SK-N-SH treated with all-trans-retinoic acid at 6 μM for 48 hours (cell line): ENCODE measurements around the gene PCDHA13.

Experiments
- ATAC-seq: fragments of 200-7000 bp; cut with Tn5 transposase; 3 replicates; pipeline ENCODE4 v1.9.1; 2020; ENCODE audit warnings: mild to moderate bottlenecking, moderate library complexity
- ARNTL ChIP-seq: fragments of 450-650 bp; formaldehyde crosslinking; IDR thresholded peaks from 2 replicates; pipeline ENCODE4 v1.5.0; 2020; ENCODE audit warnings: low read depth, mild to moderate bottlenecking, moderate library complexity, borderline replicate concordance
- BACH2 ChIP-seq: fragments of 250-450 bp; sonication (Bioruptor Pico); IDR thresholded peaks from 2 replicates; pipeline ENCODE4 v1.9.0; 2021; ENCODE audit warnings: mild to moderate bottlenecking, borderline replicate concordance
- CSDC2 ChIP-seq: fragments of 250-450 bp; sonication (Bioruptor Pico); IDR thresholded peaks from 2 replicates; pipeline ENCODE4 v1.5.0; 2020; ENCODE audit warnings: mild to moderate bottlenecking, moderate library complexity
- ESRRG ChIP-seq: fragments of 250-450 bp; sonication (Bioruptor Pico); IDR thresholded peaks from 2 replicates; pipeline ENCODE4 v1.6.1; 2021; ENCODE audit warnings: mild to moderate bottlenecking
- GLIS3 ChIP-seq: fragments of 250-450 bp; sonication (Bioruptor Pico); IDR thresholded peaks from 2 replicates; pipeline ENCODE4 v1.5.0; 2020; ENCODE audit warnings: mild to moderate bottlenecking, moderate library complexity
- ISL1 ChIP-seq: fragments of 250-450 bp; sonication (Bioruptor Pico); IDR thresholded peaks from 2 replicates; pipeline ENCODE4 v2.1.2; 2022; ENCODE audit warnings: mild to moderate bottlenecking, moderate library complexity
- OSR1 ChIP-seq: fragments of 250-450 bp; sonication (Bioruptor Pico); IDR thresholded peaks from 2 replicates; pipeline ENCODE4 v1.8.0; 2022; ENCODE audit warnings: moderate library complexity, mild to moderate bottlenecking, inconsistent platforms
- PPARA ChIP-seq: fragments of 250-450 bp; sonication (Bioruptor Pico); IDR thresholded peaks from 2 replicates; pipeline ENCODE4 v1.5.0; 2020; ENCODE audit warnings: mild to moderate bottlenecking, borderline replicate concordance
- RARB ChIP-seq: fragments of 250-450 bp; sonication (Bioruptor Pico); IDR thresholded peaks from 2 replicates; pipeline ENCODE4 v1.8.0; 2021; ENCODE audit warnings: mild to moderate bottlenecking, moderate library complexity
- SNAI2 ChIP-seq: fragments of 250-450 bp; sonication (Bioruptor Pico); IDR thresholded peaks from 2 replicates; pipeline ENCODE4 v1.5.0; 2020; ENCODE audit warnings: mild to moderate bottlenecking, moderate library complexity
- TCF4 ChIP-seq: fragments of 250-450 bp; sonication (Bioruptor Pico); IDR thresholded peaks from 2 replicates; pipeline ENCODE4 v1.8.0; 2021; ENCODE audit warnings: mild to moderate bottlenecking, moderate library complexity, borderline replicate concordance
- TOX ChIP-seq: fragments of 250-450 bp; sonication (Bioruptor Pico); IDR thresholded peaks from 2 replicates; pipeline ENCODE4 v1.8.0; 2021; ENCODE audit warnings: mild to moderate bottlenecking, moderate library complexity, borderline replicate concordance
- ZC3H10 ChIP-seq: fragments of 250-450 bp; sonication (Bioruptor Pico); IDR thresholded peaks from 2 replicates; pipeline ENCODE4 v1.5.1; 2021; ENCODE audit warnings: mild to moderate bottlenecking, moderate library complexity
- ZFP3 ChIP-seq: fragments of 250-450 bp; sonication (Bioruptor Pico); IDR thresholded peaks from 2 replicates; pipeline ENCODE4 v1.5.0; 2020; ENCODE audit warnings: mild to moderate bottlenecking, moderate library complexity
- ZNF565 ChIP-seq: fragments of 450-650 bp; formaldehyde crosslinking; conservative IDR thresholded peaks from 2 replicates; pipeline ENCODE4 v1.5.0; 2020; ENCODE audit warnings: low read depth, mild to moderate bottlenecking, moderate library complexity
- ZNF70 ChIP-seq: fragments of 450-650 bp; formaldehyde crosslinking; IDR thresholded peaks from 2 replicates; pipeline ENCODE4 v1.5.0; 2020; ENCODE audit warnings: mild to moderate bottlenecking, moderate library complexity
- ZNF8 ChIP-seq: fragments of 450-650 bp; formaldehyde crosslinking; IDR thresholded peaks from 2 replicates; pipeline ENCODE4 v1.5.0; 2020; ENCODE audit warnings: mild to moderate bottlenecking, moderate library complexity
- TF ChIP-seq, protein P1 (sequence below): fragments of 250-450 bp; sonication (Bioruptor Pico); IDR thresholded peaks from 2 replicates; pipeline ENCODE4 v1.8.0; 2020; ENCODE audit warnings: mild to moderate bottlenecking, moderate library complexity, borderline replicate concordance
- TF ChIP-seq, protein P2 (sequence below): fragments of 250-450 bp; sonication (Bioruptor Pico); IDR thresholded peaks from 2 replicates; pipeline ENCODE4 v1.5.1; 2020; ENCODE audit warnings: low read depth, mild to moderate bottlenecking, moderate library complexity
- TF ChIP-seq, protein P3 (sequence below): fragments of 250-450 bp; sonication (Bioruptor Pico); IDR thresholded peaks from 2 replicates; pipeline ENCODE4 v1.8.0; 2021; ENCODE audit warnings: low read depth, mild to moderate bottlenecking, moderate library complexity, borderline replicate concordance
- TF ChIP-seq, protein P4 (sequence below): fragments of 250-450 bp; sonication (Bioruptor Pico); IDR thresholded peaks from 2 replicates; pipeline ENCODE4 v1.5.0; 2020; ENCODE audit warnings: mild to moderate bottlenecking, moderate library complexity

PCDHA13 gene

DNA sequence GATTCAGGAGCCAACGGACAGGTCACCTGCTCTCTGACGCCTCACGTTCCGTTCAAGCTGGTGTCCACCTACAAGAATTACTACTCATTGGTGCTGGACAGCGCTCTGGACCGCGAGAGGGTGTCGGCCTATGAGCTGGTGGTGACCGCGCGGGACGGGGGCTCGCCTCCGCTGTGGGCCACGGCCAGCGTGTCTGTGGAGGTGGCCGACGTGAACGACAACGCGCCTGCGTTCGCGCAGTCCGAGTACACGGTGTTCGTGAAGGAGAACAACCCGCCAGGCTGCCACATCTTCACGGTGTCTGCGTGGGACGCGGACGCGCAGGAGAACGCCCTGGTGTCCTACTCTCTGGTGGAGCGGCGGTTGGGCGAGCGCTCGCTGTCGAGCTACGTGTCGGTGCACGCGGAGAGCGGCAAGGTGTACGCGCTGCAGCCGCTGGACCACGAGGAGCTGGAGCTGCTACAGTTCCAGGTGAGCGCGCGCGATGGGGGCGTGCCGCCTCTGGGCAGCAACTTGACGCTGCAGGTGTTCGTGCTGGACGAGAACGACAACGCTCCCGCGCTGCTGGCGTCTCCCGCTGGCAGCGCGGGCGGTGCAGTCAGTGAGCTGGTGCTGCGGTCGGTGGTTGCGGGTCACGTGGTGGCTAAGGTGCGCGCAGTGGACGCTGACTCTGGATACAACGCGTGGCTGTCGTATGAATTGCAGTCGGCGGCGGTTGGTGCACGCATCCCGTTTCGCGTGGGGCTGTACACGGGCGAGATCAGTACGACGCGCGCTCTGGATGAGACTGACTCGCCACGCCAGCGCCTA lies 24.5 kb upstream of the PCDHA13 start:
- ATAC-seq: no peak
- TF ChIP-seq OSR1 (CRISPR knock-in tag): no peak
- no peak for TF ChIP-seq ZC3H10 (CRISPR knock-in tag)
- TF ChIP-seq, protein P1, sequence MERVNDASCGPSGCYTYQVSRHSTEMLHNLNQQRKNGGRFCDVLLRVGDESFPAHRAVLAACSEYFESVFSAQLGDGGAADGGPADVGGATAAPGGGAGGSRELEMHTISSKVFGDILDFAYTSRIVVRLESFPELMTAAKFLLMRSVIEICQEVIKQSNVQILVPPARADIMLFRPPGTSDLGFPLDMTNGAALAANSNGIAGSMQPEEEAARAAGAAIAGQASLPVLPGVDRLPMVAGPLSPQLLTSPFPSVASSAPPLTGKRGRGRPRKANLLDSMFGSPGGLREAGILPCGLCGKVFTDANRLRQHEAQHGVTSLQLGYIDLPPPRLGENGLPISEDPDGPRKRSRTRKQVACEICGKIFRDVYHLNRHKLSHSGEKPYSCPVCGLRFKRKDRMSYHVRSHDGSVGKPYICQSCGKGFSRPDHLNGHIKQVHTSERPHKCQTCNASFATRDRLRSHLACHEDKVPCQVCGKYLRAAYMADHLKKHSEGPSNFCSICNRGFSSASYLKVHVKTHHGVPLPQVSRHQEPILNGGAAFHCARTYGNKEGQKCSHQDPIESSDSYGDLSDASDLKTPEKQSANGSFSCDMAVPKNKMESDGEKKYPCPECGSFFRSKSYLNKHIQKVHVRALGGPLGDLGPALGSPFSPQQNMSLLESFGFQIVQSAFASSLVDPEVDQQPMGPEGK (CRISPR knock-in tag): no peak
- no peak for TF ChIP-seq ESRRG (CRISPR knock-in tag)
- TF ChIP-seq, protein P2, sequence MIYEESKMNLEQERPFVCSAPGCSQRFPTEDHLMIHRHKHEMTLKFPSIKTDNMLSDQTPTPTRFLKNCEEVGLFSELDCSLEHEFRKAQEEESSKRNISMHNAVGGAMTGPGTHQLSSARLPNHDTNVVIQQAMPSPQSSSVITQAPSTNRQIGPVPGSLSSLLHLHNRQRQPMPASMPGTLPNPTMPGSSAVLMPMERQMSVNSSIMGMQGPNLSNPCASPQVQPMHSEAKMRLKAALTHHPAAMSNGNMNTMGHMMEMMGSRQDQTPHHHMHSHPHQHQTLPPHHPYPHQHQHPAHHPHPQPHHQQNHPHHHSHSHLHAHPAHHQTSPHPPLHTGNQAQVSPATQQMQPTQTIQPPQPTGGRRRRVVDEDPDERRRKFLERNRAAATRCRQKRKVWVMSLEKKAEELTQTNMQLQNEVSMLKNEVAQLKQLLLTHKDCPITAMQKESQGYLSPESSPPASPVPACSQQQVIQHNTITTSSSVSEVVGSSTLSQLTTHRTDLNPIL (CRISPR knock-in tag): no peak

DNA sequence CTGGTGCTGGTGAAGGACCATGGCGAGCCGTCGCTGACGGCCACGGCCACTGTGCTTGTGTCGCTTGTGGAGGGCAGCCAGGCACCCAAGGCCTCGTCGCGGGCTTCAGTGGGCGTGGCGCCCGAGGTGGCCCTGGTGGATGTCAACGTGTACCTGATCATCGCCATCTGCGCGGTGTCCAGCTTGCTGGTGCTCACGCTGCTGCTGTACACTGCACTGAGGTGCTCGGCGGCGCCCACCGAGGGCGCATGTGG lies 24.0 kb upstream of the PCDHA13 start:
- ATAC-seq: no peak
- TF ChIP-seq ESRRG (CRISPR knock-in tag) (no peak), ZC3H10 (CRISPR knock-in tag) (no peak), ZFP3 (CRISPR knock-in tag) (no peak), RARB (CRISPR knock-in tag) (no peak), ZNF565 (no peak), TCF4 (CRISPR knock-in tag) (no peak), TOX (CRISPR knock-in tag) (no peak), CSDC2 (CRISPR knock-in tag) (no peak), ISL1 (no peak), GLIS3 (CRISPR knock-in tag) (no peak), ARNTL (CRISPR knock-in tag) (no peak), ZNF70 (no peak), PPARA (no peak), BACH2 (CRISPR knock-in tag) (no peak), SNAI2 (no peak)
- TF ChIP-seq, protein P3, sequence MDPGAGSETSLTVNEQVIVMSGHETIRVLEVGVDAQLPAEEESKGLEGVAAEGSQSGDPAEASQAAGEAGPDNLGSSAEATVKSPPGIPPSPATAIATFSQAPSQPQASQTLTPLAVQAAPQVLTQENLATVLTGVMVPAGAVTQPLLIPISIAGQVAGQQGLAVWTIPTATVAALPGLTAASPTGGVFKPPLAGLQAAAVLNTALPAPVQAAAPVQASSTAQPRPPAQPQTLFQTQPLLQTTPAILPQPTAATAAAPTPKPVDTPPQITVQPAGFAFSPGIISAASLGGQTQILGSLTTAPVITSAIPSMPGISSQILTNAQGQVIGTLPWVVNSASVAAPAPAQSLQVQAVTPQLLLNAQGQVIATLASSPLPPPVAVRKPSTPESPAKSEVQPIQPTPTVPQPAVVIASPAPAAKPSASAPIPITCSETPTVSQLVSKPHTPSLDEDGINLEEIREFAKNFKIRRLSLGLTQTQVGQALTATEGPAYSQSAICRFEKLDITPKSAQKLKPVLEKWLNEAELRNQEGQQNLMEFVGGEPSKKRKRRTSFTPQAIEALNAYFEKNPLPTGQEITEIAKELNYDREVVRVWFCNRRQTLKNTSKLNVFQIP: no peak
- TF ChIP-seq, protein P1 (CRISPR knock-in tag): no peak
- TF ChIP-seq, protein P4, sequence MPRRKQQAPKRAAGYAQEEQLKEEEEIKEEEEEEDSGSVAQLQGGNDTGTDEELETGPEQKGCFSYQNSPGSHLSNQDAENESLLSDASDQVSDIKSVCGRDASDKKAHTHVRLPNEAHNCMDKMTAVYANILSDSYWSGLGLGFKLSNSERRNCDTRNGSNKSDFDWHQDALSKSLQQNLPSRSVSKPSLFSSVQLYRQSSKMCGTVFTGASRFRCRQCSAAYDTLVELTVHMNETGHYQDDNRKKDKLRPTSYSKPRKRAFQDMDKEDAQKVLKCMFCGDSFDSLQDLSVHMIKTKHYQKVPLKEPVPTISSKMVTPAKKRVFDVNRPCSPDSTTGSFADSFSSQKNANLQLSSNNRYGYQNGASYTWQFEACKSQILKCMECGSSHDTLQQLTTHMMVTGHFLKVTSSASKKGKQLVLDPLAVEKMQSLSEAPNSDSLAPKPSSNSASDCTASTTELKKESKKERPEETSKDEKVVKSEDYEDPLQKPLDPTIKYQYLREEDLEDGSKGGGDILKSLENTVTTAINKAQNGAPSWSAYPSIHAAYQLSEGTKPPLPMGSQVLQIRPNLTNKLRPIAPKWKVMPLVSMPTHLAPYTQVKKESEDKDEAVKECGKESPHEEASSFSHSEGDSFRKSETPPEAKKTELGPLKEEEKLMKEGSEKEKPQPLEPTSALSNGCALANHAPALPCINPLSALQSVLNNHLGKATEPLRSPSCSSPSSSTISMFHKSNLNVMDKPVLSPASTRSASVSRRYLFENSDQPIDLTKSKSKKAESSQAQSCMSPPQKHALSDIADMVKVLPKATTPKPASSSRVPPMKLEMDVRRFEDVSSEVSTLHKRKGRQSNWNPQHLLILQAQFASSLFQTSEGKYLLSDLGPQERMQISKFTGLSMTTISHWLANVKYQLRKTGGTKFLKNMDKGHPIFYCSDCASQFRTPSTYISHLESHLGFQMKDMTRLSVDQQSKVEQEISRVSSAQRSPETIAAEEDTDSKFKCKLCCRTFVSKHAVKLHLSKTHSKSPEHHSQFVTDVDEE (CRISPR knock-in tag): no peak

DNA sequence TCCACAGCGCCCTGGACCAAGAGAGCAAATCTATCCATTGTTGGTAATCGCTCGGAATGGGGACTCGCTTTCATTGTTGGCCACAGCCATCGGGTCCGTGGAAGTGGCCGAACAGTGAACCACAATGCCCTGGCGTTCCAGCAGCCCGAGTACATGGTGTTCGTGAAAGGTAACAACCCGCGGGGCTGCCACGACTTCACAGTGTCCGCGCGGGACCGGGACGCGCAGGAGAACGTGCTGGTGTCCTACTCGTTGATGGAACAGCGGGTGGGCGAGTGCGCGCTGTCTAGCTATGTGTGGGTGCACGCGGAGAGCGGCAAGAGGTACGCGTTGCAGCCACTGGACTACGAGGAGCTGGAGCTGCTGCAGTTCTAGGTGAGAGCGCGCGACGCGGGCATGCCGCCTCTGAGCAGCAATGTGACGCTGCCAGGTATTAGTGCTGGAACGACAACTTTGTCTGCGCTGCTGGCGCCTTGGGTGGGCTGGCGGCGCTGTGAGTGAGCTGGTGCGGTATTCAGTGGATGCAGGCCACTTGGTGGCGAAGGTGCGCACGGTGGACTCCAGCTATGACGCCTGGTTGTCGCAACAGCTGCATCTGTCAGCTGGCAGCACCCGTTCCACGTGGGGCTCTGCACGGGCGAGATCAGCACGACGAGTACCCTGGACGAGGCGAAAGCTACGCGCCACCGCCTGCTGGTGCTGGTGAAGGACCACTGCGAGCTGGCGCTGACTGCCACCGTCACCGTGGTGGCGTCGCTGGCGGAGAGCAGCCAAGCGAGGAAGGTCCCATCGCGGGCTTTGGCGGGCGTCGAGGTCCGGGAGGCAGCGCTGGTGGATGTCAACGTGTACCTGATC lies 19.3 kb upstream of the PCDHA13 start:
- ATAC-seq: no peak
- TF ChIP-seq GLIS3 (CRISPR knock-in tag) (no peak), TCF4 (CRISPR knock-in tag) (no peak), PPARA (no peak), ZC3H10 (CRISPR knock-in tag) (no peak), ZNF8 (no peak), ZFP3 (CRISPR knock-in tag) (no peak), ZNF565 (no peak), ARNTL (CRISPR knock-in tag) (no peak), TOX (CRISPR knock-in tag) (no peak)
- TF ChIP-seq, protein P1 (CRISPR knock-in tag): no peak
- TF ChIP-seq, protein P2 (CRISPR knock-in tag): no peak
